Body of pancreas (tissue), 4 donors: ENCODE measurements around the gene EXOC3L2.

Experiments
- CTCF ChIP-seq, 7 experiments: fragments of 450-650 bp in 4 of 7; fragments of 200-600 bp in 3 of 7; sonication (generic) in 3 of 7; IDR thresholded peaks; one replicate each; pipeline ENCODE4 v1.5.1; 2016 to 2019; ENCODE audit warnings: antibody characterized with exemption in 7 of 7
- POLR2A ChIP-seq, 3 donors: fragments of 450-650 bp; IDR thresholded peaks; one replicate each; pipeline ENCODE4 v1.6.1; 2016; ENCODE audit warnings: antibody characterized with exemption in 3 of 3, mild to moderate bottlenecking in 2 of 3

GRCh38 chr19:45278087-45278486 lies 32.9 kb upstream of the EXOC3L2 start:
- TF ChIP-seq POLR2A (IDR thresholded peaks at IDR 0.05) (no peak), CTCF (IDR thresholded peaks at IDR 0.05) (no peak)
